Activated T-helper 17 cell treated with anti-CD3 and anti-CD28 coated beads, Interleukin-2, amount 50 U/mL, for 72 hours (primary cell): ENCODE measurements around the gene HSPB7. TPM values are rescaled to one million over a fixed set of nuclear protein-coding genes. Genes with fewer than 3 reads are reported as not detected.
"Not testable (repeated sequence)": the region's sequence is repeated elsewhere in the genome, so short reads cannot be mapped to it uniquely, and the experiment has no call there.

Experiments
- ATAC-seq: fragments of 150-1000 bp; cut with Tn5 transposase; replicated peaks from 2 replicates; pipeline ENCODE4 v1.10.0; 2021; ENCODE audit warnings: mild to moderate bottlenecking, moderate library complexity
- H3K27ac Mint-ChIP-seq: one replicate; pipeline ENCODE4 v1.8.0; 2022; ENCODE audit warnings: mixed read lengths
- H3K27me3 Mint-ChIP-seq: one replicate; pipeline ENCODE4 v1.8.0; 2022; ENCODE audit warnings: mixed read lengths
- H3K36me3 Mint-ChIP-seq: one replicate; pipeline ENCODE4 v1.8.0; 2022; ENCODE audit warnings: low read depth, mild to moderate bottlenecking, mixed read lengths
- H3K4me1 Mint-ChIP-seq: one replicate; pipeline ENCODE4 v1.8.0; 2022; ENCODE audit warnings: mixed read lengths
- H3K4me3 Mint-ChIP-seq: one replicate; pipeline ENCODE4 v1.8.0; 2022; ENCODE audit warnings: mild to moderate bottlenecking, mixed read lengths
- H3K9me3 Mint-ChIP-seq: one replicate; pipeline ENCODE4 v1.8.0; 2022; ENCODE audit warnings: mixed read lengths
- total RNA-seq, 2 donors: library from RNA; stranded (reverse); gene quantifications; one replicate each; pipeline ENCODE4 v1.2.3, GENCODE V29; 2022

Gene HSPB7
- total RNA-seq, 2 donors from 2014 or later, result not detected

GRCh38 chr1:16055613-16056520 is 38.0 kb upstream of the HSPB7 start:
- no peaks in the 10 kb centered on the region for H3K9me3 Mint-ChIP-seq
- H3K27ac Mint-ChIP-seq, result no peak overlapping the region
- no peak overlapping the region for H3K4me3 Mint-ChIP-seq
- H3K27me3 Mint-ChIP-seq, result peaks cover 4% of the 10 kb centered on the region
- ATAC-seq, result peak; percentile 94
- no peaks in the 10 kb centered on the region for H3K4me1 Mint-ChIP-seq
- H3K36me3 Mint-ChIP-seq, result no peaks in the 10 kb centered on the region

GRCh38 chr1:16054598-16055540 is 37.0 kb upstream of the HSPB7 start:
- H3K9me3 Mint-ChIP-seq, result no peaks in the 10 kb centered on the region
- no peaks in the 10 kb centered on the region for H3K4me1 Mint-ChIP-seq
- no peaks in the 10 kb centered on the region for H3K36me3 Mint-ChIP-seq
- no peak overlapping the region for H3K4me3 Mint-ChIP-seq
- peaks cover 10% of the 10 kb centered on the region for H3K27me3 Mint-ChIP-seq
- H3K27ac Mint-ChIP-seq, result no peak overlapping the region
- ATAC-seq, result no peak

- no peak for ATAC-seq
- Mint-ChIP-seq H3K27ac (no peak overlapping the region), H3K27me3 (peaks cover 15% of the 10 kb centered on the region), H3K36me3 (no peaks in the 10 kb centered on the region), H3K4me1 (no peaks in the 10 kb centered on the region), H3K9me3 (no peaks in the 10 kb centered on the region), H3K4me3 (no peak overlapping the region)
Observed at GRCh38 chr1:16053781-16054502, 36.1 kb upstream of the HSPB7 start.

GRCh38 chr1:16051949-16052348 is 34.1 kb upstream of the HSPB7 start:
- not testable (repeated sequence) for H3K36me3 Mint-ChIP-seq, H3K27ac Mint-ChIP-seq, H3K9me3 Mint-ChIP-seq, H3K4me3 Mint-ChIP-seq, ATAC-seq, H3K4me1 Mint-ChIP-seq
- peaks cover 16% of the 10 kb centered on the region for H3K27me3 Mint-ChIP-seq

DNA sequence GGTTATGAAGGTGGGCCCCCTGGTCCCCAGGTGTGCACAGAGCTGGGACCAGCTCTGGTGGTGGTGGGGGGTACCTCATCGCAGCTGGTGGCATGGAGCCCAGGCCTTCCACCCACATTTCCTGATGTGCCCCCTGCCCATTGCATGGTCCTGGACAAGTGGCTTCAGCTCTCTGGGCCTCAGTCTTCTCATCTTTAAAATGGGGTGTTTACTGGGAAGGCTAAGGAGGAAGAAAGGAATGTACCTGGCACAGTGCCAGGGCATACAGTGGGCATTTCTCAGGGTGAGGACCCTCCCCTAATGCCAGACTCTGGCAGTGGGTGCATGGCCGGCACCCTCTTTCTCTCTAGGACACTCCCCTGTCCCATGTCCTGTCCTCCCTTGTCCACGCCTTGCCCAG is 33.2 kb upstream of the HSPB7 start:
- H3K27me3 Mint-ChIP-seq, result peaks cover 16% of the 10 kb centered on the region
- no peak overlapping the region for H3K27ac Mint-ChIP-seq
- no peaks in the 10 kb centered on the region for H3K4me1 Mint-ChIP-seq
- no peaks in the 10 kb centered on the region for H3K36me3 Mint-ChIP-seq
- ATAC-seq, result no peak
- no peaks in the 10 kb centered on the region for H3K9me3 Mint-ChIP-seq
- H3K4me3 Mint-ChIP-seq, result no peak overlapping the region

DNA sequence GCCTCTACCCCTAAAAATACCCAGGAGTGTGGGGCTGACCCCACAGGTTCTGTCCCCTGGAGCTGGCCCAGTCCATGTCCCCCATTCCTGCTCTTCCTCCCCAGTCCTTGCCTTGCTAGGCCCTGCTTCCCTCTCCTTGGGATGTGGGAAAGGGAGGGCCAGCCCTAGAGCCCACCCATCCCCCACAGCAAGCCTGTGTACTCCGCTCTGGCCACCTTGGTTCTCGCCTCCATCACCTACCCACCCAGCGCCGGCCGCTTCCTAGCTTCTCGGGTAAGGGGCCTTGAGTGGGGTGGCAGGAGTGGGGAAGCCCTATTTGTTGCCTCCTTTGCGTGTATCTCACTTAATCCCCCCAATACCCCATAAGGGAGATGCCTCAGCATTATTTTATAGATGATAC is 32.5 kb upstream of the HSPB7 start:
- no peak for ATAC-seq
- Mint-ChIP-seq H3K4me3 (no peak overlapping the region), H3K27ac (no peak overlapping the region), H3K36me3 (no peaks in the 10 kb centered on the region), H3K4me1 (no peaks in the 10 kb centered on the region), H3K9me3 (no peaks in the 10 kb centered on the region), H3K27me3 (peaks cover 16% of the 10 kb centered on the region)

DNA sequence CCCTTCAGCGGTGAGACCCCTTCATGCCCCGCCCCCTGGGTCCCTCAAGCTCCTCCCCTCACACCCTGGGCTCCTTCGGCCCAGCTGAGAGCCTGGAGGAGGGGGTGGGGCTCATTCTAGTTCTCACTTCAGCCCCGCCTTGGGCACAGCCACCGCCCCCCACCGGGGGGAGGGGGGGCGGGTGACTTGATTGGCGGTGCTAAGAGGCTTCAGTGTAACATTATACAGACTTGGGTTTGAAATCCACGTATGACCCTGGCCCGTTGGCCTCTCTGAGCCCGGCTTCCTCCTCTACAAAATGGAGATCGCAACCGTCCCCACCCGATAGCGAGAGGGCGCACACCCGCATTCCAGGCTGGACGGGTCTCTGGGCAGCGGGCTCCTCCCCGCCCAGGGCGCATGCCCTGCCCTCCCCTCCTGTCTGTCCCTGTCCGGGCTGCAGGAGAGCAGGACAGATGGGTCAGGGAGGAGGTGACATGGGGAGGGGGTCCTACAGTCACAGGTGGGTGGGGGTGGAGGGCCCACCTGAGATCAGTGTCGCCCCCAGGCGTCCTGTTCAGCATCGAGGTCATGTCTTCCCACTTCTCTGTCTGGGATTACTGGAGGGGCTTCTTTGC is 30.8 kb upstream of the HSPB7 start:
- ATAC-seq, result no peak
- Mint-ChIP-seq H3K36me3 (no peaks in the 10 kb centered on the region), H3K27ac (no peak overlapping the region), H3K9me3 (no peaks in the 10 kb centered on the region), H3K27me3 (peaks cover 16% of the 10 kb centered on the region), H3K4me3 (no peak overlapping the region), H3K4me1 (no peaks in the 10 kb centered on the region)

DNA sequence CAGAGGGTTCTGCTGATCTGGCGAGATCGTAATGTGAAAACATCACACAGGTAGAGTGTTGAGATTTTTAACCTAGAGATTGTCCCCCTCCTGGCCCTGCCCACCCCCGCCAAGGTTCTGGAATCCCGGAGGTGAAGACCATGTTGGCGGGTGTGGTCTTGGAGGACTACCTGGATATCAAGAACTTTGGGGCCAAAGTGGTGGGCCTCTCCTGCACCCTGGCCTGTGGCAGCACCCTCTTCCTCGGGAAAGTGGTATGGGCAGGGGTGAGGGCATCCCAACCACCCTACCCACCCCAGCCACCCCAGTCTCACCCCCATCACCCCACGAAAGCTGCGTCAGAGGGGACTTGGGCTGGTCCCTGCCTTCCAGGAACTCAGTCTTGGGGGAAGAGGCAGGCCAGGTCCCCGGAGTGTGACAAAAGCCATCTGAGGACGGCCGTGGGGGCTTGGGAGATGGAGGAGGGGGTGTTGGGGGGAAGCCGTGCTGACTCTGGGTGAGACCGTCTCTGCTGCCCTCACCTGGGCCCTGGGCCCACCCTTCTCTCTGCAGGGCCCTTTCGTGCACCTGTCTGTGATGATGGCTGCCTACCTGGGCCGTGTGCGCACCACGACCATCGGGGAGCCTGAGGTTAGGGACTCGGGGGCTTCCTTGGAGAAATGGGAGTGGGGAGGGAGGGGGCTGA is 30.1 kb upstream of the HSPB7 start:
- H3K4me3 Mint-ChIP-seq, result no peak overlapping the region
- H3K27me3 Mint-ChIP-seq, result peaks cover 16% of the 10 kb centered on the region
- H3K4me1 Mint-ChIP-seq, result no peaks in the 10 kb centered on the region
- H3K27ac Mint-ChIP-seq, result peak overlapping the region; percentile 54
- no peaks in the 10 kb centered on the region for H3K9me3 Mint-ChIP-seq
- H3K36me3 Mint-ChIP-seq, result no peaks in the 10 kb centered on the region
- no peak for ATAC-seq

GRCh38 chr1:16046842-16047241 is 29.0 kb upstream of the HSPB7 start:
- ATAC-seq, result no peak
- Mint-ChIP-seq H3K4me3 (no peak overlapping the region), H3K4me1 (no peaks in the 10 kb centered on the region), H3K27me3 (peaks cover 16% of the 10 kb centered on the region), H3K36me3 (no peaks in the 10 kb centered on the region), H3K27ac (peak overlapping the region; percentile 54), H3K9me3 (no peaks in the 10 kb centered on the region)

- ATAC-seq, result no peak
- Mint-ChIP-seq H3K27ac (no peak overlapping the region), H3K4me1 (no peaks in the 10 kb centered on the region), H3K4me3 (no peak overlapping the region), H3K27me3 (peaks cover 5% of the 10 kb centered on the region), H3K9me3 (no peaks in the 10 kb centered on the region), H3K36me3 (no peaks in the 10 kb centered on the region)
Observed at GRCh38 chr1:16043950-16044349, 26.1 kb upstream of the HSPB7 start.

DNA sequence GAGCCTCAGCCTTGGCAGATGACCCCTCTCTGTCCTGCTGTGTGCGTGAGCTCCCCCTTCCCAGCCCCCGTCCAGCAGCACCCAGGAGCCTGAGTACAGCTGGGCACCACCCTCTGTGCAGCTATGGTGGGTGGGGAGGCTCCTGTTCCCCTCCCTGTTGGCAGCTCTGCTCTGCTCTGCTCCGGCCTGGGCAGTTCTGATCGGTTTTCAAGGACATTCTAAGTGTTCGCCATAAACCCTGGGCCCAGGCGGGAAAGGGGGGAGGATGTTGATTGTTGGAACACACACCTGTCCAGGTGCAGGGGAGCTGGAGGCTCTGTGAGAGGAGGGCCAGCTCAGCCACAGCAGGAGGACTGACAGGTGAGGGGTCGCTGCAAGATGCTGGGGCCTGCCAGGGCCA is 25.7 kb upstream of the HSPB7 start, which contains the start of gene CLCNKB:
Gene CLCNKB (plus strand): TSS at position 262 of the 400 bp plus-strand sequence. CDS start 711 bp downstream, outside the sequence.
- Mint-ChIP-seq H3K4me1 (no peaks in the 10 kb centered on the region), H3K4me3 (no peak within 1 kb of the TSS), H3K27ac (no peak within 1 kb of the TSS), H3K36me3 (no peaks in the 10 kb centered on the region), H3K27me3 (peaks cover 5% of the 10 kb centered on the region), H3K9me3 (no peaks in the 10 kb centered on the region)
- no peak for ATAC-seq

DNA sequence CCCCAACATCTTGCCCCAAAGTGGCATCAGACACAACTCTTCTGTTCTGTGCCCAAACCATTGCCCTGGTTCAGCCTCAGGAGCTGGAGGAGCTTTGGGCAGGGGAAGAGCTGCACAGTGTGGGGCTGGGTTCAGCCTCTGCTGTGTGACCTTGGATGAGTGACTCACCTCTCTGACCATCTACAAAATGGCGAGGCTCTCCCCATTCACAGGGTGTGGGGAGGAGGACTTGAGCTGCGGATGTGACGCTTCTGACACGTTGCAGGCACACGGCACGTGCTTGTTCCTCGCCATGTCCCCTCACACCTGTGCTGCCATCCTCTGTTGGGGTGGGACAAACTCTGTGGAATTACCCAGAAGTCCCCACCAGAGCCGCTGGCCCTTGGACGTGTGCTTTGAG is 24.8 kb upstream of the HSPB7 start:
- not testable (repeated sequence) for H3K4me3 Mint-ChIP-seq, H3K27me3 Mint-ChIP-seq, H3K27ac Mint-ChIP-seq, H3K4me1 Mint-ChIP-seq, H3K36me3 Mint-ChIP-seq, ATAC-seq, H3K9me3 Mint-ChIP-seq

DNA sequence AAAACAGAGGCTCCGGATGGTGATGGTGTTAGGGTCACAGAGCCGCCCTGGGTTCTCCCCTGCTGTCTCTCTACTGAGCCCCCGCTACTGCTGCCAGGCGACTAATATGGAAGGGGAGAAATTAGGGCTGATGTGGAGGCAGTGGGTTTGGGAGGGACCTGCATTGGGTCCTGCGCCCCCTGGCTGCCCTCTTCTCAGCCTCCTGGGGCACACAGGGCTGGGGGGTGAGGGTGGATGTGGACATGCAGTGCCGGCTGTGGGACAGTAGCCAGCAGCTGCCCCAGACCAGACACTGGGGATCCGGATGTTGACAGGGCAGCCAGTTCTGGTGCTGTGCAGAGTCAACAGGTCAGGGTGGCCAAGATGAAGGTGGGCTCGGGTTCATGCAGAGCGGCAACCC is 24.3 kb upstream of the HSPB7 start:
- no peak overlapping the region for H3K27ac Mint-ChIP-seq
- H3K9me3 Mint-ChIP-seq, result no peaks in the 10 kb centered on the region
- no peaks in the 10 kb centered on the region for H3K4me1 Mint-ChIP-seq
- no peaks in the 10 kb centered on the region for H3K36me3 Mint-ChIP-seq
- no peak overlapping the region for H3K4me3 Mint-ChIP-seq
- ATAC-seq, result no peak
- H3K27me3 Mint-ChIP-seq, result no peaks in the 10 kb centered on the region
